MM.1S (cell line): Measurements from ENCODE around the gene SLC8A3.

ENCODE experiments used
- DNase-seq: peaks from one replicate; pipeline ENCODE4 v3.0.0-alpha.2; 2015
- H2AFZ ChIP-seq: fragments of 300-600 bp; sonication (generic); 2 replicates; pipeline ENCODE4 v1.6.0; 2016; ENCODE audit warnings: antibody characterized with exemption, low read length
- H3F3A ChIP-seq: fragments of 300-600 bp; sonication (generic); 2 replicates; pipeline ENCODE4 v1.6.1; 2016; ENCODE audit warnings: mild to moderate bottlenecking, antibody characterized with exemption, low read length, moderate library complexity, mixed read lengths; ENCODE audit not compliant: insufficient read depth
- H3K27ac ChIP-seq: fragments of 300-600 bp; sonication (generic); 2 replicates; pipeline ENCODE4 v1.5.1; 2016; ENCODE audit warnings: mild to moderate bottlenecking, low read length
- H3K27me3 ChIP-seq: fragments of 300-600 bp; sonication (generic); replicated peaks from 2 replicates; pipeline ENCODE4 v1.6.0; 2016; ENCODE audit warnings: low read length; ENCODE audit not compliant: insufficient read depth
- H3K36me3 ChIP-seq: fragments of 300-600 bp; sonication (generic); replicated peaks from 2 replicates; pipeline ENCODE4 v1.6.1; 2016; ENCODE audit warnings: mild to moderate bottlenecking, low read length, mixed read lengths; ENCODE audit not compliant: insufficient read depth
- H3K4me1 ChIP-seq: fragments of 300-600 bp; sonication (generic); 2 replicates; pipeline ENCODE4 v1.6.1; 2016; ENCODE audit warnings: low read length, mixed read lengths
- H3K4me2 ChIP-seq: fragments of 300-600 bp; sonication (generic); 2 replicates; pipeline ENCODE4 v1.6.0; 2016; ENCODE audit warnings: low read depth, low read length
- H3K4me3 ChIP-seq: fragments of 300-600 bp; sonication (generic); 2 replicates; pipeline ENCODE4 v1.5.1; 2016; ENCODE audit warnings: low read length, mixed read lengths
- H3K79me2 ChIP-seq: fragments of 300-600 bp; sonication (generic); 2 replicates; pipeline ENCODE4 v1.6.1; 2016; ENCODE audit warnings: mixed run types, low read length, mixed read lengths
- H3K9ac ChIP-seq: fragments of 300-600 bp; sonication (generic); 2 replicates; pipeline ENCODE4 v1.6.1; 2016; ENCODE audit warnings: low read length, mixed read lengths
- H3K9me2 ChIP-seq: fragments of 300-600 bp; sonication (generic); replicated peaks from 2 replicates; pipeline ENCODE4 v1.6.1; 2016; ENCODE audit warnings: mild to moderate bottlenecking, low read length, mixed read lengths; ENCODE audit not compliant: insufficient read depth
- H3K9me3 ChIP-seq: fragments of 300-600 bp; sonication (generic); replicated peaks from 2 replicates; pipeline ENCODE4 v1.6.1; 2016; ENCODE audit warnings: mild to moderate bottlenecking, low read length, mixed read lengths; ENCODE audit not compliant: insufficient read depth
- H4K20me1 ChIP-seq: fragments of 300-600 bp; sonication (generic); 2 replicates; pipeline ENCODE4 v1.6.1; 2016; ENCODE audit warnings: mild to moderate bottlenecking, low read length, moderate library complexity, mixed read lengths; ENCODE audit not compliant: insufficient read depth
- CTCF ChIP-seq: fragments of 300-600 bp; sonication (generic); IDR thresholded peaks from 2 replicates; pipeline ENCODE4 v1.5.1; 2016; ENCODE audit warnings: antibody characterized with exemption, low read length, mixed read lengths
- EZH2 ChIP-seq: fragments of 300-600 bp; sonication (generic); optimal IDR thresholded peaks from 2 replicates; pipeline ENCODE3; 2017; ENCODE audit warnings: low read depth, mild to moderate bottlenecking, antibody characterized with exemption, low read length, mixed read lengths
- EZH2phosphoT487 ChIP-seq: fragments of 300-600 bp; sonication (generic); IDR thresholded peaks from 2 replicates; pipeline ENCODE4 v1.6.1; 2018; ENCODE audit warnings: antibody characterized with exemption, low read length

The SLC8A3 gene

GRCh38 chr14:70143306-70143705 is 45.4 kb downstream of the SLC8A3 start:
- no peak overlapping the region for H2AFZ ChIP-seq
- no peak overlapping the region for H3K4me3 ChIP-seq
- no peak for TF ChIP-seq EZH2phosphoT487
- TF ChIP-seq CTCF = no peak
- no peak for TF ChIP-seq EZH2
- no peak overlapping the region for H3K27ac ChIP-seq
- no peaks in the 10 kb centered on the region for H3F3A ChIP-seq
- no peaks in the 10 kb centered on the region for H3K79me2 ChIP-seq
- no peak overlapping the region for H3K4me2 ChIP-seq
- H3K4me1 ChIP-seq = no peaks in the 10 kb centered on the region
- H3K9me2 ChIP-seq = no peaks in the 10 kb centered on the region
- H3K27me3 ChIP-seq = no peaks in the 10 kb centered on the region
- no peak overlapping the region for H3K9ac ChIP-seq
- no peaks in the 10 kb centered on the region for H4K20me1 ChIP-seq
- H3K36me3 ChIP-seq = no peaks in the 10 kb centered on the region
- H3K9me3 ChIP-seq = no peaks in the 10 kb centered on the region
- no peak for DNase-seq

DNA sequence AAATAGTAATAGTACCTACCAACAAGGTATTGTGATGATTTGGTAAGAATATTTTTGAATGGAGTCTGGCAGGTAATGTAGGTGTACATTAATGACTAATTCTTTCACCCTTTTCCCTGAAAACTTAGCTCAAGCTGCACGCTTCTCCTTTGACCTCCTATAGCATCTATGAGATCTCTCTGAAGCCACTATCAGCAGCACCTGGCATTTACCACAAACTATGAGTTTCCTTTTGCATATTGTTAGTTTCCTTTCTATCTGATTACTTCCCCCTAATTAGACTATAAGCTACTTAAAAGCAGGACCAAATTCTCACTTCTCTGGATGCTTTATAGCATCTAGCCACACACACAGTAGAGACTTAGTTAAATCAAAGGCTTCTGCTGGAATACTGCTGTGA is 48.1 kb downstream of the SLC8A3 start:
- Histone ChIP-seq H3K4me2 (no peak overlapping the region), H3K27me3 (no peaks in the 10 kb centered on the region)
- TF ChIP-seq EZH2 = no peak
- no peak for TF ChIP-seq EZH2phosphoT487
- no peak for TF ChIP-seq CTCF

GRCh38 chr14:70139384-70139783 is 49.4 kb downstream of the SLC8A3 start:
- Histone ChIP-seq H3K79me2 (no peaks in the 10 kb centered on the region), H3K36me3 (no peaks in the 10 kb centered on the region), H3K27ac (no peak overlapping the region), H2AFZ (no peak overlapping the region), H3K4me2 (no peak overlapping the region), H3K9me3 (no peaks in the 10 kb centered on the region), H3K9ac (no peak overlapping the region), H3K27me3 (no peaks in the 10 kb centered on the region), H3K4me1 (no peaks in the 10 kb centered on the region), H3F3A (no peaks in the 10 kb centered on the region), H3K9me2 (no peaks in the 10 kb centered on the region), H4K20me1 (no peaks in the 10 kb centered on the region), H3K4me3 (no peak overlapping the region)
- TF ChIP-seq CTCF (no peak), EZH2phosphoT487 (no peak), EZH2 (no peak)
- no peak for DNase-seq

More for the DNA sequence above, 48.1 kb downstream of the SLC8A3 start:
- no peak overlapping the region for H2AFZ ChIP-seq
- H3K9me2 ChIP-seq = no peaks in the 10 kb centered on the region
- H3K4me1 ChIP-seq = no peaks in the 10 kb centered on the region
- DNase-seq = no peak
- no peak overlapping the region for H3K9ac ChIP-seq
- no peaks in the 10 kb centered on the region for H3F3A ChIP-seq
- H4K20me1 ChIP-seq = no peaks in the 10 kb centered on the region
- H3K4me3 ChIP-seq = no peak overlapping the region
- no peaks in the 10 kb centered on the region for H3K36me3 ChIP-seq
- H3K27ac ChIP-seq = no peak overlapping the region
- H3K9me3 ChIP-seq = no peaks in the 10 kb centered on the region
- H3K79me2 ChIP-seq = no peaks in the 10 kb centered on the region
